Forelimb muscle (tissue), 1 donor: ENCODE results near the gene MYADM. TPM values are rescaled to one million over a fixed set of nuclear protein-coding genes. Genes with fewer than 3 reads are reported as not detected.

Source experiments
- DNase-seq: peaks from one replicate; pipeline ENCODE4 v3.0.0-alpha.2; 2013; ENCODE audit warnings: low read depth
- polyA plus RNA-seq: library from polyadenylated mRNA; unstranded; fragments of 120-200 nt; gene quantifications from one replicate; pipeline ENCODE4 v1.2.1, GENCODE V29; 2013; ENCODE audit not compliant: insufficient read length

The MYADM gene
- polyA plus RNA-seq, 1 donor, result 151 TPM

DNA sequence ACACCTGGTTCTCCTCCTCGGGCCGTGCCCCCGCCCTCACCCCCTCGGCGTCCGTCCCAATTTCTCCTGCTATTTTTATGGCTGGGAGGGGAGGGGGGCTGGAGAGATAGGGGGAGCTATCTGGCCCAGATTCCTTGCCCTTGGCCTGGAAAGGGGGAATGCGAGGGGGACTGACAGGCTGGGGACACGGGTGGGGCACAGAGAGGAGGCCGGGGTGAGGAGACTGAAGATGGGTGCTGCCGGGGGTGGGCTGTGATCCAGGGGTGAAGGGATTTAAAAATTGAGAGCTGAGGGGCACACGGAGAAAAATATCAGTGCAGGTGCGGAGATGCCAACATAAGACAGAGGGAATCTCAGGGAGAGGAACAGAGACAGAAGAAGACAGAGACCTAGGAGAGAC lies 16.6 kb downstream of the MYADM start:
- DNase-seq, result no peak

DNA sequence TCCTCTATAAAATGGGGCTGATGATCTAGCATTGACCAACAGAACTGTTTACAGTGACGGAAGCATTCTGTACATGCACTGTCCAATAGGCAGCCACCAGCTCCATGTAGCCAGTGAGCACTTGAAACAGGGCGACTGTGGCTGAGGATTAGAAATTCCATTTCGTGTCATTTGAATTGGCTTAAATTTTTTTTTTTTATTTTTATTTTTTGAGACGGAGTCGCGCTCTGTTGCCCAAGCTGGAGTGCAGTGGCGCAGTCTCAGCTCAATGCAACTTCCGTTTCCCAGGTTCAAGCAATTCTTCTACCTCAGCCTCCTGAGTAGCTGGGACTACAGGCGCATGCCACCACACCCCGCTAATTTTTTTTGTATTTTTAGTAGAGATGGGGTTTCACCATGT lies 17.4 kb downstream of the MYADM start:
- DNase-seq, result no peak

DNA sequence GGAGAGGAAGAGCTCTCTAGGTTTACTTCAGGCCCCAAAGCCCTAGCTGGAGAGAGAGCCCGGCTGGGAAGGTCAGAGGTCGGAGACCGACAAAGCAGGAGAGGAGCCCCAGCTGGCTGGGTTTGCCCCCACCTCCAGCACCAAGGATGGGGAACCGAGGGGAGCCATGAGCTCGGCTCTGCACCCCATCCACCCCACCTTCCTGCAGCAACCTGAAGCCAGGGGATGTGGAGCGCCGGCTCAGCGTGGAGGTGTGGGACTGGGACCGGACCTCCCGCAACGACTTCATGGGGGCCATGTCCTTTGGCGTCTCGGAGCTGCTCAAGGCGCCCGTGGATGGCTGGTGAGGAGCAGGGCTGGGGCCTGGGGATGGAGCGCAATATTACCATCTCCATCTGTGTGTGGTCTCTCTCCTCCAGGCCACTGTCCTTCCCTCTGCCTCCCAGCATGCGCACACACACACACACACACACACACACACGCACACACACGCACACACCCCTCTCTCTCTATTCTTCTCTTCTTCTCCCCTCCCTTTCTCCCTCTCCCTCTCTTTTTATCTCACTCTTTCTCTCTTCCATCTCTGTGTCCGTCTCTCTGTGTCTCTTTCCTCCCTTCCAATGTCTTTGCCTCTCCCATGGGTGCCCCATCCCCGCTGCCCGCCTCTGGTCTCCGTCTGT lies 24.8 kb downstream of the MYADM start:
- DNase-seq, result no peak

DNA sequence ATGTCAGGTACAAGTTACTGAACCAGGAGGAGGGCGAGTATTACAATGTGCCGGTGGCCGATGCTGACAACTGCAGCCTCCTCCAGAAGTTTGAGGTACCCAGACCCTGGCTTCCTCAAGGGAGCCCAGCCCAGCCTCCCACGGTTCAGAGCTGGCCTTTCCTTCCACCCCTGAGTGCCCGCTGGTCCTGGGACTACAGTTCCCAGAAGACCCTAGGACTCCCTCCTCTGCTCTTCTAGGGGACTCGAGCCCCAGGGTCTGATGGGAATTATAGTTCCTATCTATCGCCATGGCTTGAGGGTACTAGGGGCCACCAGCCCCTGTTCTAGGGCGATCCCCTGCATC lies 25.3 kb downstream of the MYADM start:
- no peak for DNase-seq

DNA sequence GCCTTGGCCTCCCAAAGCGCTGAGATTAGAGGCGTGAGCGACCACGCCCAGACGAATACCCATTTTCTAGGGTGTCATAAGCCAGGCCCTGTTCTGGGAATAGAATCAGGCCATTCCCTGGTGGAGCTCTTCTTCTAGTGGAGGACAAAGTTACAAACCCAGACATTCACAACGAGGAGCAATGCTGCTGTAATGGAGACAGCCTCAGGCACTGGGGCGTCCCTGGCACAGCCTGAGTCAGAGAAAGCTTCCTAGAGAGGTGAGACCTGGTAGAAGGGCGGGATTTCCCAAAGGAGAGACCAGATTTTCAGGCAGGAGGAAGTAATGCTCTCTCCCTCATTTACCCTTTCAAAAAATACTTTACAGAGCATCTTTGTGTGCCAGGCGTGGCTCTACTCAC lies 27.0 kb downstream of the MYADM start:
- no peak for DNase-seq

DNA sequence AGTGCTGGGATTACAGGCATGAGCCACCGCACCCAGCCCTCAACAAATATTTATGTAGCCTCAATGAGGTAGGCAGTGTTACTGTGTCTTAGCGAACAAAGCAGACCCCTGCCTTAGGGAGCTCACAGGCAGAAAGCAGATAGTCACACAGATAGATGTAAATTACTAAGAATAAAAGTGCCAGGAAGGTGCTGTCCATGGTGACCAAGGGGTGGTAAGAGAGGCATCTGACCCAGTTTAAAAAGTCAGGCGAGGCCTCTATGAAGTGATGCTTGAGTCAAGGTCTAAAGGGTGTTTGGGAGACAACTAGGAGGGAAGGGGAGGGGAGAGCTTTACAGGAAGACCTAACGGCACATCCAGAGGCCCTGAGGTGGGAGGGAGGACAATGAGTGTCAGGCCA lies 29.0 kb downstream of the MYADM start:
- DNase-seq, result no peak

DNA sequence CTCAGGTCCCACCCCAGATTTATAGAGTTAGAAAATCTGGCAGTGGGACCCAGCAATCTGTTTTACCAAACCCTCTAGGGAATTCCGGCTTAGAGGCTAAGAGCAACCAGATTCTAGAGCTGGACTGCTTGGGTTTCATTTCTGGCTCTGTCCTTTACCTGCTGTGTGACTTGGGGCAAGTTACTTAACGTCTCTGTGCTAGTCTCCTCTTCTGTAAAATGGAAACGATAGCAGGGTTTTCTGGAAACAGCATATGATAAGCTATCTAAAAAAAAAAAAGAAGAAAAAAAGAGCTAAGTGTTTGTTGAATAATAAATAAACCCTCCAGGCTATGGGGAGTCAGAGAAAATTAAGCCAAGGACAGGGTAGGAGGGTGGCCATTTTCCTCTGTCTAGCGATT lies 29.8 kb downstream of the MYADM start:
- DNase-seq, result no peak

DNA sequence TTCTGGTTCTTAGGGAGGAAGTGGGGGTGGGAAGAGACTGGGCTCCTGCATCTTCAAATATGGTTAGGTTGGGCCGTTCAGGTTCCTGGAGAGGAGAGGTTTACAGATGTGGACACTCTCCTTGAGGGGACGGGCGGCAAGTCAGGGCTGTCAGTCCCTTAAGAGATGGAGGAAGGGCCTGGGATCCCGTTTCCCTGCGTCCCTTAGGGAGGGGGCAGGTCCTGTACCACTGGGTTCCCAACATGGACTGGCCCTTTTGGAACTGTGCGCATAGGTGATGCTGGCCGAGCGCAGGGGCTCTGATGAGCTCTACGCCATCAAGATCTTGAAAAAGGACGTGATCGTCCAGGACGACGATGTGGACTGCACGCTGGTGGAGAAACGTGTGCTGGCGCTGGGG lies 30.5 kb downstream of the MYADM start:
- no peak for DNase-seq

DNA sequence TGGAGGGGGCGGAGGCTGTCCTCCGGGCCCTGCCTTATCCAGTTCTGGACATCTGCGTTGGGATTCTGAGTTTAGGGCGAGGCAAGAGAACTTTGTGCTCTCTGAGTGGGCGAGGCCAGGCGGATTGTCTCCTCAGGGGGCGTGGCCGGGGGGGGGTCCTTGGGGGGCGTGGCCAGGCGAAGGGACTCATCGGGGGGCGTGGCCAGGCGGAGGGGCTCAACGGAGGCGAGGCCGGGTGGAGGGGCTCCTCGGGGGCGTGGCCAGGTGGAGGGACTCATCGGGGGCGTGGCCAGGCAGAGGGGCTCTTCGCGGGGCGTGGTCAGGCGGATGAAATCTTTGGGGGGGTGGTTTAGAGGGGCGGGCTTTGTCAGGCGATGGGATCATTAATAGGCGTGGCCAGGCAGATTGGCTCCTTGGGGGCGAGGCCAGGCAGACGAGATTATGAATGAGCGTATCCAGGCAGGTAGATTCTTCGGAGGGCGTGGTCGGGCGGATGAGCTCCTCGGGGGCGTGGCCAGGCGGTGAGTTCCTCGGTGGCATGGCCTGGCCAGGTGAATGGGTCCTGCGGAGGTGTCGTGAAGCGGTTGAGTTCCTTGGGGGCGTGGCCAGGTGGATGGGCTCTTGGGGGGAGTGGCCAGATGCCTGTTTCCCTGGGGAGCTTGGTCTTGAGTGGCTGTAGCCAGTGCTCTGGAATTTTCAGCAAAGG lies 31.1 kb downstream of the MYADM start:
- DNase-seq, result no peak

DNA sequence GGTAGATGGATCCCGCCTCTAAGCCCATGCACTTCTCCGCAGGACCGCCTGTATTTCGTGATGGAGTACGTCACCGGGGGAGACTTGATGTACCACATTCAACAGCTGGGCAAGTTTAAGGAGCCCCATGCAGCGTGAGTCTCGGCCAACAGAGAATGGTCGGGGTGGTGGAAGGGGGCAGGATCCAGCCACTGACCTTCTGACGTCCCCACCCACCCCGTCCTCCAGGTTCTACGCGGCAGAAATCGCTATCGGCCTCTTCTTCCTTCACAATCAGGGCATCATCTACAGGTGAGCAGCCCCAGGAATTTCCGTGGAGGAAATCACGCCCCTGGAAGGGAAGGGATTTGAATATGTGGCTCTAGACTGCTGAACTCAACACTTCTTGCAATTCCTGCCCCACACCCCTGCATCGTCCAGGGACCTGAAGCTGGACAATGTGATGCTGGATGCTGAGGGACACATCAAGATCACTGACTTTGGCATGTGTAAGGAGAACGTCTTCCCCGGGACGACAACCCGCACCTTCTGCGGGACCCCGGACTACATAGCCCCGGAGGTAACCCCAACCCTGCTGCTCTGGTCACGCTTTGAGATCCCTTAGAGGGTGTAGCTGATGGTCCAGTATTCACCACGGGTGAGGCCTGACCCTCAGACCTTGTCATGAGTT lies 32.6 kb downstream of the MYADM start:
- no peak for DNase-seq

DNA sequence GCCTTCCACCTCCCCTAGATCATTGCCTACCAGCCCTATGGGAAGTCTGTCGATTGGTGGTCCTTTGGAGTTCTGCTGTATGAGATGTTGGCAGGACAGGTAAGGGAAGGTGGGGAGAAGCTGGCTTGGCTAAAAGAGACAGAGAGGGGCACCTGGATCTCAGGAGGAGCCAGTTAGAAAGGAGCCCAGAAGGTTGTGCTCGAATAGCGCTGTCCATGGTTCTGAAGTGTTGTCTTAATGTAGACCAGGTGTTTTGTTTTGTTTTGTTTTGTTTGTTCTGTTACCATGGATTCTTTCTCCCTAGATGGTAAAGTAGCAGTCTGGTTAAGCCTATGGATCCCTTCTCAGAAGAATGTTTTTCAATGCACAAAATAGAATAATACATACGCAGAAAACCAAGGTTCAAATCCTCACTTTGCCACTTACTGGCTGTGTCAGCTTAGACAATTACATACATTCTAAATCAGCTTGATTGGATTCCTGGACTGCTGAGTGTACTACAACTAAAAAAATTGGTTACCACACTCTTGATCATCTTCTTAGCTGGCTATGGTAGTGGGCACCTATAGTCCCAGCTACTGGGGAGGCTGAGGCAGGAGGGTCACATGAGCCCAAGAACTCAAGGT lies 35.5 kb downstream of the MYADM start:
- peak; percentile 47 for DNase-seq

DNA sequence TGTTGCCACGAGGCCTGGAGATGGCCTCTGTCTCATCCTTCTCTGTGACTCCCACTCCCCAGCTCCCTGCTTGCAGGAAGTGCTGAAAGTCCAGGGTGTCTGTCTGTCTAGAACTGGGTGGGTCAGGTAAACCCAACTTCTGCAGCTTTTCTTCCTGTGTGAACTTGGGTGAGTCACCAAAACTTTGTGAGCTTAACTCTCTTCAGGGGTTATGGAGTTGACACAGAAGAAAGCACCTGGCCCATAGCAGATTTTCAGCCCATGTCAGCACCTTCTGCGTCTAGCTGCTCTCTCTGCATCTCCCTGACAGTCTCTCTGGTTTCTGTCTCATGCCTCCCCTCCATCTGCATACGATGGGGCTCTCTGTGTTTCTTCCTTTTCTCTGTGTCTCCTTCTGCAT lies 37.2 kb downstream of the MYADM start:
- no peak for DNase-seq

DNA sequence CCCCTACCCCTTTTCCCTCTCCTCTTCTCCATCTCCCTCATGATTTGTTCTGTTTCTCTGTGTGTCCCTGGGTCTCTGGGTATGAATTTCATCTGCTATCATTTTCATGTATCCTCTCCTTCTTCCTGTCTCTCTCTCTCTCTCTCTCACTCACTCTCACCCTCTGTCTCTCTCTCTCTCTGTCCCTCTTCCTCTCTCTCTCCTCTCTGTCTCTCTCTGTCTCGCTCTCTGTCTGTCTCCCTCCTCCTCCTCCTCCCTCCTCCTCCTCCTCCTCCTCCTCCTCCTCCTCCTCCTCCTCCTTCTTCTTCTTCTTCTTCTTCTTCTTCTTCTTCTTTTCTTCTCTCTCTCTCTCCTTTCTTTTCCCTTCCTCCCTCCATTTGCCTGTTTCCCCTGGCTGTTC lies 38.1 kb downstream of the MYADM start:
- DNase-seq, result no peak

DNA sequence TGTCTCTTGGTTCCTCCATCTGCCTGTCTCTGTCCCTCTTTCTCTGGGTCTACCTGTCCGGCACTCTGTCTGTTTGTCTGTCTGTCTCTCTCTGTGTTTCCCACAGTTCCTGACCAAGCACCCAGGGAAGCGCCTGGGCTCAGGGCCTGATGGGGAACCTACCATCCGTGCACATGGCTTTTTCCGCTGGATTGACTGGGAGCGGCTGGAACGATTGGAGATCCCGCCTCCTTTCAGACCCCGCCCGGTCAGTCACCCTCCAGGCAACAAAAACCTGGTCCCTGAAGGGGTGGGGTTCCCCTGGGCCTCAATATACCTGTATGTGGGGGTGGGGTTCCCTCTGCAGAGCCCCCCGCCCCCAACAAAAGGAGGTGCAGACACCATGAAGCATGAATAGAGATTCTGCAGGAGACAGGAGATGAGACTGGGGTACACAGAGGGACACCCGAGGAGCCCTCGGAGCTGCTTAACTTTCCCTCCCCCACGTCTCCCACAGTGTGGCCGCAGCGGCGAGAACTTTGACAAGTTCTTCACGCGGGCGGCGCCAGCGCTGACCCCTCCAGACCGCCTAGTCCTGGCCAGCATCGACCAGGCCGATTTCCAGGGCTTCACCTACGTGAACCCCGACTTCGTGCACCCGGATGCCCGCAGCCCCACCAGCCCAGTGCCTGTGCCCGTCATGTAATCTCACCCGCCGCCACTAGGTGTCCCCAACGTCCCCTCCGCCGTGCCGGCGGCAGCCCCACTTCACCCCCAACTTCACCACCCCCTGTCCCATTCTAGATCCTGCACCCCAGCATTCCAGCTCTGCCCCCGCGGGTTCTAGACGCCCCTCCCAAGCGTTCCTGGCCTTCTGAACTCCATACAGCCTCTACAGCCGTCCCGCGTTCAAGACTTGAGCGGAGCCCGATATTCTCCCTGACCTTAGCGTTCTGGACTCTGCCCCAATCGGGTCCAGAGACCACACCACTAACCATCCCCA lies 38.8 kb downstream of the MYADM start:
- DNase-seq, result no peak

DNA sequence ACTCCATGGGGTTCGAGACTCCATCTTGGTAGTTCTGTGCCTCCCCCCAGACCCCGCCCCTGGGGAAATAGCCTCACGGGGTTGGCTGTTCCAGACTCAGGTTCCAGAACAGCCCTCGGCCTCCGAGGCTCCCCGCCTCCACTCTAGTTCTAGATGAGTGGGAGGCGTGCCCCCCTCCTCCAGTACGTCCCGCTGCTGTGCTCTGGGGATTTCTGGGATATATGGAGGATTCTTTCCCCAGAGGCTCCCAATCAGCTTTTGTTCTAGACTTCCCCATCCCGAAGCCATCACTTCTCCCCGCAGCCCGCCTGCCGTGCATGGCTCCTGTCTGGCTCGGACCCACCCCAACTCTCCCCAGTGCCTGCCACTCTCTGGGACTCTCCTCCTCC lies 39.5 kb downstream of the MYADM start:
- no peak for DNase-seq

DNA sequence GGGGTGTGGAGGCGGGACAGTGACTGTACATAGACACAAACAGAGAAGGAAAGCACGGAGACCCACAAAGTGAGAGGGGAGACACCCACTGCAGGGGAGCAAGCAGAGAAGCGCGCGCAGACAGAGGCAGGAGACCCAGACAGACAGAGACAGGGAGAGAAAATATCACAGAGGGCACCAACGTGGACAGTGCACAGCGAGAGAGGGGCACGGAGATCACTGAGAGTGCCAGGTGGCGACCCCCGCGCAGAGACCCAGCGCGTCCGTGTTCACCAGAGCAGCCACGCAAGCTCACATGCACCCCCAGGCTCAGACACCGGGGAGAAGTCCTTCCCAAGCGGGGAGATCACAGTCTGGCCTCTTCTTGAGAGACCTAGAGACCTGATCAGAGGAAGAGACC lies 40.0 kb downstream of the MYADM start:
- no peak for DNase-seq

DNA sequence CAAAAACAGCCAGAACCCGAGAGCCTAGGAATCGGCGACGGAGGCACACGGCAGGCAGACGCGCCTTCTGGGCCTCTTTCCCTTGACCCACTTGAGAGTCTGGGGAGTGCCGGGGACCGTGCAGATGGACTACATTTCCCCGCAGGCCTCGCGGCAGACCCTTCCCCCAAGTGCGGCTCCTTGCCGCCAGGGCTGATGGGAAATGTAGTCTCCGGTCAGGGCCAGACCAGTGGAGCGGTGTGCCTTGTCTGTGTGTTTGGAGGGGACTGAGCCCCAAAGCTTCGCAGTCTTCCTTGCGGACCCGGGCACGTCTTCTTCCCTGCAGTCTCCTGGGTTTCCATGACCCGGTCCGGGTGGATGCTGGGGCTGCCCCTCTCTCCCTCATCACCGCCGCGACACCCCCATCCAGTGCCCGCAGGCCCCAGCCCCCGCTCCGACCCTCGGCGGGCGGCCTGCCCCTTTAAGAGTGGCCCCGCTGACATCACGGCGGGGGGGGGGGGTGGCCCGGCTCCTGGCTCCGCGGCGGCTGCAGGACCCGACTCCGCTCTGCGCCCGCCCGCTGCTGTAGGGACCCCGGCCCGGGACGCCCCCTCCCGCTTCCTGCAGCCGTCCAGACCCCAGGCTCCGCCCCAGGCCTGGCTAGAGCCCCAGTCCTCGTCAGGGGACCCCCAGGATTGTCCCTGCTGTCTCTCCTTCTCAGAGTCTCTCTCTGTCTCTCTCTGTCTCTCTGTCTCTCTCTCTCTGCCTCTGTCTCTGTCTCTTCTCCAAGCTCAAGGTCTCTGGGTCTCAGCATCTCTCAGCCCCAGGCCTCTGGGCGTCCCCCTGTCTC lies 40.6 kb downstream of the MYADM start:
- DNase-seq, result no peak

DNA sequence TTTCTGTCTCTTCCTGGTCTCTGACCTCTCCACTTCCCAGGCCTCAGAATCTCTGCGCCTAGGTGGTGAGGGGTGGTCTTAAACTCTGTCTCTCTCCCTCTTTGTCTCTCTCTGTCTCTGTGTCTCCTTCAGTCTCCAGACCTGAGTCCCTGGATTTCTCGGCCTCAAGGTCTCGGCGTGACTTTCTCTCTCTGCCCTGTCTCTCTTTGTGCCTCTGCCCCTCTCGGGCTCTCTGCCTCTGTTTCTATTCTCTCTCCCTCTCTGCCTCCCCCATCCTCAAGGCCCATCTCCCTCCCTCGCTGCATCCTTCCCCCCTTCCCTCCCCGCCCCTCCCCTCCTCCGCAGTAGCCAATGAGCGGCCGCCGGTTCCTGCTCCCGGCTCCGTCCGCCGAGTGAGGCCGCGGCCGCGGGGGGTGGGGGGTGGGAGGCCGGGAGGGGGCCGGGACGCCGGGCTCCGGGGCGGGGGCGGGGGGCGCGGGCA lies 41.3 kb downstream of the MYADM start, which contains the start of gene CACNG7:
Gene CACNG7, plus strand, starts transcription at position 344 of the 481 bp plus-strand sequence. CDS start 3,554 bp downstream, outside the sequence.
- no peak for DNase-seq

DNA sequence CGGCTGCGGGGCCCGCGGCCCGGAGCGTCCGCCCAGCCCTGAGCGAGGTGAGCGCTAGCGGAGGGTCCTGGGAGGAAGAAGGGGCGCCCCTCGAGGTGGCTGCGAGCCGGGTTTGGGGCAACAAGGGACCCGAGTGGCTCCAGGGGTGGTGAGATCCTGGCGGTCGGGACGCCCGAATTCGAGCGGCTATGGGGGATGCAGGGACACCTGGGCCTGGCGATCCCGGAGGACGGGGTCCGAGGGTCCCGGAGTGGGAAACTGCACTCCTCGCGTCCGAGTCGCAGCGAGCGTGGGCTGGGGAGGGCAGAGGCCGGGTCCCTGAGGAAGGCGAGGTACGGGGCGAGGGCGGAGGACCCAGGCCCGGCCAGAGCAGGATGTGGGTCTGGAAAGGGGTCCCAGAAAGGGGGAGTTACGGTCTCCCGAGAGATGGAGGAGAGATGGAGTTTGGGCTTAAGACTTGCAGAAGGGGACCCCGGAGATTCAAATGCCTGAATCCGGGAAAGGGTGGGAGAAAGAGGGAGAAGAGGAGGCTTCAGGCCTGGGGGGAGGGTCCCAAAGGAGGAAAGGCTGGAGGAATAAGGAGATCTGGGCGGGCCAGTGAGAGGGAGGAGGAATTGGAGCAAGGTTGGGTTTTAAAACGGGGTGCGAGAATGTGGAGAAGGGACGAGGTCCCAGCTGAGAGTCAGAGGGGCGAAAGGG lies 41.9 kb downstream of the MYADM start:
- no peak for DNase-seq

DNA sequence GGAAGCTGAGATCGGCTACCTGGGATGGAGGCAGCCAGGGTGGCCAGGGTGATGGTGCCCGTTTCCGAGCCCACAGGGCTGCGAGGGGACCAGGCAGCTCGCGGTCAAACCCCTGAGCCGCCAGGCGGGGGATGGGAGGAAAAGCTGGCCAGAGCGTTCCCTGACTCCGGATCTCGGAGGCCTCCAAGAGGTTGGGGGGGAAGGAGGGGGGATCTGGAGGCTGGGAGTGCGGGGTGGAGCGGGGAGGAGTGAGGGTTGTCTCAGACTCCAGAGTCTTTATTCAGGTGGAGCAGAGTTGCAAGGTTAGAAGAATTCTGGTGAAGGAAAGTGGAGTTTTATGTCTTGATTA lies 42.5 kb downstream of the MYADM start:
- DNase-seq, result no peak
